HG03135 (cell line): Measurements from ENCODE around the gene HIVEP3.
"Not testable (repeated sequence)": the region's sequence is repeated elsewhere in the genome, so short reads cannot be mapped to it uniquely, and the experiment has no call there.

Experiments used
- ATAC-seq: cut with Tn5 transposase; IDR thresholded peaks from one replicate; pipeline ENCODE4 v1.9.1; 2021; ENCODE audit warnings: mild to moderate bottlenecking, moderate library complexity; ENCODE audit not compliant: unreplicated experiment

The HIVEP3 gene

GRCh38 chr1:41576206-41576605 is 342.5 kb downstream of the HIVEP3 start:
- no peak for ATAC-seq

GRCh38 chr1:41574842-41575241 is 343.9 kb downstream of the HIVEP3 start:
- no peak for ATAC-seq

GRCh38 chr1:41573785-41574713 is 344.7 kb downstream of the HIVEP3 start:
- peak; percentile 77 for ATAC-seq

- ATAC-seq: no peak
Measured at GRCh38 chr1:41573194-41573593, 345.5 kb downstream of the HIVEP3 start.

- ATAC-seq: no peak
Measured at GRCh38 chr1:41572224-41572623, 346.5 kb downstream of the HIVEP3 start.

GRCh38 chr1:41571041-41571440 is 347.7 kb downstream of the HIVEP3 start:
- ATAC-seq: no peak

DNA sequence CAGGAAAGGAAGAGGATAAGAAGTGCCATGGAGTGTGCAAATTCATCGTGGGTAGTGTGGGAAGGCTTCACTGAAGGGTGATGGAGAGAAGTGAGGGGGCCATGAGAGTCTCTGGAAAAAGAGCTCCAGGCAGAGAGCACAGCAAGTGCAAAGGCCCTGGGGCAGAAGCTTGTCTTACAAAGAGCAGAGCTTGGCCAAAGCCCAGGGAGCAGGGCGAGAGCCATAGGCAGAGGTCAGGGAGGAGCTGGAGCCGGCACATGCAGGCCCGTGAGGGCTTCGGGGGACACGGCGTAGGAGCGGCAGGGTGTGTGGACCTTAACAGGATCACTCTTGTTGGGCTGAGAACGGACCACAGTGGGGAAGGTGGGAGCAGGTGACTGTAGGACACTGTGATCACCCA is 350.5 kb downstream of the HIVEP3 start:
- no peak for ATAC-seq

- no peak for ATAC-seq
Measured at GRCh38 chr1:41566969-41567368, 351.8 kb downstream of the HIVEP3 start.

DNA sequence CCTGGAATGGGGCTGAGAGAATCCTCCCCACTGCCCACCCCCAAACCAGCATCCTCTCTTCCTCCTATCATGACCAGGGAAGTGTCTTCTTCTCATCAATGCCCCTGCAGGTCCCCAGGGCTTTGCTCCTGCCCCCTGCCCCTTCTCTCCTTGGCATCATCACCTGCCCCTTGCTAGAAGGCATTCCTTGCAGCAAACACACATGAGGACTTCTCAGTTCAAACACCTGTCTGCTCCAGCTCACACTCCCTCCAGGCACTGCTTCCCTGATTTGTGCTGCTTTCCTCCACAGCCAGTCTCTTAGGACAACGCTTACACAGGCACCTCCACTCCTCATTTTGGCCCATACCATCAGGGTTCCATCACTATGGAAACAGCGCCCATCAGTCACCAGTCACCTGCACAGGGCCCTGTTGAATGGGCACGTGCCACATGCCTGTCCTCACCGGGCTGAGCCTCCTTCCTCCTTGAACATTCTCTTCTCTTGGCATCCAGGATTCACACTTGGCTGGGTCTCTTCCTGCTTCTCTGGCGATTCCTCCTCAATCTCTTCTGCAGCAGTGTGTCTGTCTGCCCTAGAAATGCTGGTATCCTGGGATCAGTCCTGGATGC is 352.3 kb downstream of the HIVEP3 start:
- no peak for ATAC-seq

DNA sequence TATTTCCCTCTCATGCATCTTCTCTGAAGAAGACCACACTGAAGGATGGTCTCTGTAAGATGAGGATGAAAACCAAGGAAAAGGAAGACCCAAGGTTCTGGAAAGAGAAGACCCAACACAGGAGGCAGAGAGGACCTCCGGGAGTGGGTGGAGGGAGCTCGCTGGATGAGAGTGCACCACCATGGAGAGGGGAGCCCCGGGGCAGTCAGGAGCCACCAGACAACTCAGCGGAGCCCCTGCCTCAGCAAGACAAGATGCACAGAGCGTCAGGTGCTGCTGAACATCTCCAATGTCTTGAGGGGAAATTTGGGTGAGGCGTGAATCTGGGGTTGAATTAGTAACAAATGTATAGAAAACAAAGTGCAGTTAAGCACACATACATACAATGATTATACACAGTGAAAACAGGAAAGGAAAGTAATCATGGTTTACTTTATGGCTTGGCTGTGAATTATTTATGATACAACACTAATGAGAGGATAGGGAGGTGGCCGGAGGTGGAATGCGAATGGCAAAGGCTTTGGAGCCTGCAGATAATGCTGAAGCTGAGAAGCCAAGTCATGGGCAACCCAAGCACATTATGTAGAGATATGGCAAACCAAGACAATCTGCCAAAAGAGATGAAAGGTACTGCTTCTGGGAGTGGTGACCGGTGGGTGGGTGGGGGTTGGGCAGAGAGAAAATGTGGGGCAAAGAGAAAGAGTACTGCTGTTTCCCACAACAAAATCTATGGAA is 353.8 kb downstream of the HIVEP3 start:
- no peak for ATAC-seq

DNA sequence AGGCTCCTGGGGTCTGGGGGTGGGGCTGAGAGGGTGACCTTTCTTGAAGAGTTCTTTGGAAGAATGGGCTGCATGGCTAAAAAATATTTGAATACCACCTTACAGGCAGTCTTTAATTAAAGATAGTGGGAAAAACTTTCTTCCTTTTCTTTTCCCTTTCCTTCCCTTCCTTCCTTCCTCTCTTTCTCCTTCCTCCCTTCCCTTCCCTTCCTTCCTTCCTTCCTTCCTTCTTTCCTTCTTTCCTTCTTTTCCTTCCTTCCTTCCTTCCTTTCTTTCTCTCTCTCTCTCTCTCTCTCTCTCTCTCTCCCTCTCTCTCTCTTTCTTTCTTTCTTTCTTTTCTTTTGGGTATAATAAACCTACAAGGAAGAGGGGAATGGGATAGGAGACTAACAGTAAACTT is 356.4 kb downstream of the HIVEP3 start:
- no peak for ATAC-seq

DNA sequence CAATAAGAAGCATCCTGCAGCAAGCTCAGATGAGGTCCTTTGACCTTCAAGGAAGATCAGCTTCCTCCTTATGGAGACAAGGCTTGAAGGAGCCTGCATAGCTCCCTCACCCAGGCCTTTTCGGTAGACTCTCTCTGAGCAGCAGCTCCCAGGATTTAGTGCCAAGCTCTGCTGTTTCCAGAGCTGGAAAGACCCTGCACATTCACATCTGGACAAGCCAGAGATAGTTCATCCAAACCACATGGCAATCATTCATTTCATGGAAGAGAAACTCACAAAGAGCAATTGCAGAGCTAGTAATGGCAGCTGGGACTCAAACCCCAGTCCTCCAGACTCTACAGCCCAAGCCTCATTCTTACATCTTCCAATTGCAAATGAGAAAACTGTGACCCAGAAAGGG is 357.8 kb downstream of the HIVEP3 start:
- ATAC-seq: no peak

DNA sequence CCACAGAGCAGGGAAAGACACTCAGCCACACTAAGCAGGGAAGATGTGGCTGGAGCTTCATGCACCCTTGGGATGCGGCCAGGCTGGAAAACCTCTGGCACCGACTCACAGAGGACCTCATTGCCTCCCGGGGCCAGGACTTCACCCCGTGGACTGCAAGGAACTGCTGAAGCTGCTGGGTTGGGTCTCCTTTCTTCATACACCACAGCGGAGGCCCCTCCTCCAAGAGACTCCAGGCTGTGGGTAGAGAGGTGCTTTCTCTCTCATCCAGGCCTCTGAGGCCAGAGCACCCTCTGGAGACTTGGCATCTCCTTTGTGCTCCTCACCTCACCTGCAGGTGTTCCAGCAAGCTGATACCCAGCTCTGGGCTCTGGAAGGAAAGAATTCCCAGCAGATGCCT is 358.2 kb downstream of the HIVEP3 start:
- ATAC-seq: no peak

GRCh38 chr1:41559331-41559730 is 359.4 kb downstream of the HIVEP3 start:
- ATAC-seq: no peak

DNA sequence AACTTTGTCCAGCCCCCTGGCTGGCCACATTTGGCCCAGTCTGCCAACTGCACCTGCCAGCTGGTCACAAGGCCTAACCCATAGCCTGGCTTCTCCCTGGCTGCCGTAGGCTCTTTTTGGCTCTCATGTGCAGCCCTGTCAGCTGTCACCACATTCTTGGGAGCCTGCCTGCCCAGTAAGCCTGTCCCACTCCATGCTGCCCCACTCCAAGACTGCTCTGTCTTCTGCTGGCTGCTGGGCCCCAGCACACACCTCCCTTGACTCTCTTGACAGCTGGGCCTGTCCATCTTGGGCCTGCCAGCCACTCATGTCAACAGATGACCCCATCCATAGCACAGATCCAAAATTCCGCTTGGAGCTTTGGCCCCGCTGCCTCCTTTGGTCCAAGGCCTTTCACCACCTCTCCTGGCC is 360.0 kb downstream of the HIVEP3 start:
- no peak for ATAC-seq

GRCh38 chr1:41557751-41558455 is 360.8 kb downstream of the HIVEP3 start:
- ATAC-seq: no peak

GRCh38 chr1:41554746-41555145 is 364.0 kb downstream of the HIVEP3 start:
- not testable (repeated sequence) for ATAC-seq

GRCh38 chr1:41547781-41548560 is 370.8 kb downstream of the HIVEP3 start:
- no peak for ATAC-seq

DNA sequence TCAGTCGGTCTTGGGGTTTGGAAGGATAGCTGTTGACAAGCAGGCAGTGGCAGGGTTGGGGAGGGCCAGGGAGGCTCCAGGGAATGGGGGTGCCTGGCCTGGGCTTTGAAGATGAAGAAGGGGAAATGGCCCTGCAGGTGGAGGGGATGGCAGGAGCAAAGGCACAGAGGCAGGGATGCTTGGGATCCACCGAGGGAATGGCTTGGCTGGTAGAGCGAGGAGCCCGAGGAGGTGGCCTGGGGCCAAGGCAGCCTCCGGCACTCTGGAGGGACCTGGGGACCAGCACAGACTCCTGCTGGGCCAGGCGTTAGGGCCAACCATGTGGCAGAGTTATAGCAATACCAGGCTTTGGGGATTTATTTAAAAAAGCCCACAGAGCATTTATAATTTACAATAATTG is 371.4 kb downstream of the HIVEP3 start:
- no peak for ATAC-seq

- ATAC-seq: no peak
Measured at GRCh38 chr1:41546833-41547135, 371.9 kb downstream of the HIVEP3 start.
